Ascending aorta (tissue), 2 donors: ENCODE results near the gene LRP1B. TPM values are rescaled to one million over a fixed set of nuclear protein-coding genes. Genes with fewer than 3 reads are reported as not detected.

Experiments used
- DNase-seq, 2 donors: peaks; one replicate each; pipeline ENCODE4 v3.0.0-alpha.2; 2019; ENCODE audit warnings: low spot score in 2 of 2
- H3K27ac ChIP-seq, 2 donors: fragments of 200-600 bp; sonication (generic); one replicate each; pipeline ENCODE4 v1.5.1; 2016 to 2017; ENCODE audit warnings: mild to moderate bottlenecking in 1 of 2
- H3K27me3 ChIP-seq: fragments of 200-600 bp; sonication (generic); one replicate; pipeline ENCODE4 v1.5.1; 2017
- H3K36me3 ChIP-seq, 2 donors: fragments of 200-600 bp; sonication (generic); one replicate each; pipeline ENCODE4 v1.5.1; 2016
- H3K4me1 ChIP-seq, 2 donors: fragments of 200-600 bp; sonication (generic); one replicate each; pipeline ENCODE4 v1.5.1; 2016 to 2017; ENCODE audit warnings: mild to moderate bottlenecking in 1 of 2
- H3K4me3 ChIP-seq, 2 donors: fragments of 200-600 bp; sonication (generic); one replicate each; pipeline ENCODE4 v1.5.1; 2016 to 2017; ENCODE audit warnings: mild to moderate bottlenecking in 1 of 2
- H3K9me3 ChIP-seq, 2 donors: fragments of 200-600 bp; sonication (generic); one replicate each; pipeline ENCODE4 v1.5.1; 2016
- CTCF ChIP-seq, 3 experiments: fragments of 200-600 bp in 2 of 3; fragments of 450-650 bp in 1 of 3; sonication (generic) in 2 of 3; IDR thresholded peaks; one replicate each; pipeline ENCODE4 v1.5.1; 2016 to 2019; ENCODE audit warnings: antibody characterized with exemption in 3 of 3, mild to moderate bottlenecking in 1 of 3, moderate library complexity in 1 of 3
- intact Hi-C: fragments of 100-400 bp; cut with DNase I; formaldehyde crosslinking; loops from one replicate; pipeline ENCODE4 v1.15.1; 2023
- total RNA-seq: library from RNA; depleted of rRNA; stranded (reverse); fragments of >200 nt; gene quantifications from one replicate; pipeline ENCODE4 v1.1.0, GENCODE V29; 2016

LRP1B gene
- total RNA-seq, 1 donor from 2014 or later, result not detected

DNA sequence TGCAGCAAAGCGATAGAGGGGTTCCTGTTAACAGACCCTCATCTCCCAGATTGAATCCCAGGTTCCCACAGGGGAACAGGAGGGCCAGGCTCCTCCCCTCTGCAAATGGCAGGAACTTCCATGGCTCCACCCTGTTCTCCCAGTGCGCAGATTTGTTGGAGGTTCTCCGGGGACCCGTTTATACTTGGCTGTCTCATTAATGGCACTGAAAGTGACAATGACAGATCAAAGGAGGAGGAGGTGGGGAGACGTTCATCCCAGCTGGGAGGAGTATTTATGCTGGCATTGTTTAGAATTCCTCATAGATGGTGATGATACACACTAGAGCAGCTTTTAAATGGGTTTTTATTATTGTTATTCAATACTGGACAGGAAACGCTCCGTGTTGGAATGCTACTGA lies 186.9 kb downstream of the LRP1B start:
- Histone ChIP-seq H3K27ac (no peak overlapping the region), H3K4me1 (no peaks in the 10 kb centered on the region), H3K9me3 (no peaks in the 10 kb centered on the region), H3K4me3 (no peak overlapping the region), H3K27me3 (no peaks in the 10 kb centered on the region), H3K36me3 (no peaks in the 10 kb centered on the region)
- no peak for TF ChIP-seq CTCF (IDR thresholded peaks at IDR 0.05)
- intact Hi-C loops, result no loop called here
- no peak for DNase-seq

DNA sequence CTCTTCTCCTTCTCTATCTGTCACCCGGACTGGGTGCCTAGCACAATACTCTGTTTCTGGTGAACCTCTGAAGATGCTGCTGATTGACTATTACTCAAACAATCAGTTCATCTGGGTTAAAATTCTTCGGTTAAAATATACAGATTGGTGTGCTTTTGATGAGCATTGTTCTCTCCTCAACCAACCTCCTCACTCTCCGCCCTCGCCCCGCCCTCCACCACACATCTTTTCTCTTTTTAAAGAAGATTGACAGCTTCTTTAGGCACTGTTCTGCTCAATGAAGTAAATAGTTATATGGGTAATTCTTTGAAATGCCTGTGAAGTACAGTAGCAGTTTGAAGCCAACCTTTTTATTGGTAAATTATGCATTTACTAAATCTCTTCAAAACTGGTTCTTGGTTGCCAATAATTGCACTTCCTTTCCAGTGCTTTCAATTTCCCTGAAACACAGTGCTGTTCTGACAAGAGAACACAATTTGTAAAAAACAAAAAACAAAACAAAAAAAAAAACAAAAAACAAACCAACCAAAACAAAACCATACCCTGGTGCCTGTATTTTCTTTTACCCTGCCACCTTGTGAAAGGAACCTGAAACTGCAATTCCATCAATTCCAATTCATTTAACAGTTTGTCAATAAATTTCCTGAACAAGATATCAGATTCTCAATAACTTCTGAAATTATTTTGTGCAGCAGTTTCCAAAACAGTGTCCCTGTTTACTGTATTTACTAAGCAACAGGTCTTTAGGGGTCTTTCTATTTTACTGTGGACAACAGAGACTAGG lies 188.6 kb downstream of the LRP1B start:
- Histone ChIP-seq H3K9me3 (no peaks in the 10 kb centered on the region), H3K4me1 (no peaks in the 10 kb centered on the region), H3K27ac (no peak overlapping the region), H3K4me3 (no peak overlapping the region), H3K27me3 (no peaks in the 10 kb centered on the region), H3K36me3 (no peaks in the 10 kb centered on the region)
- intact Hi-C loops, result no loop called here
- no peak for DNase-seq
- TF ChIP-seq CTCF (IDR thresholded peaks at IDR 0.05), result no peak

DNA sequence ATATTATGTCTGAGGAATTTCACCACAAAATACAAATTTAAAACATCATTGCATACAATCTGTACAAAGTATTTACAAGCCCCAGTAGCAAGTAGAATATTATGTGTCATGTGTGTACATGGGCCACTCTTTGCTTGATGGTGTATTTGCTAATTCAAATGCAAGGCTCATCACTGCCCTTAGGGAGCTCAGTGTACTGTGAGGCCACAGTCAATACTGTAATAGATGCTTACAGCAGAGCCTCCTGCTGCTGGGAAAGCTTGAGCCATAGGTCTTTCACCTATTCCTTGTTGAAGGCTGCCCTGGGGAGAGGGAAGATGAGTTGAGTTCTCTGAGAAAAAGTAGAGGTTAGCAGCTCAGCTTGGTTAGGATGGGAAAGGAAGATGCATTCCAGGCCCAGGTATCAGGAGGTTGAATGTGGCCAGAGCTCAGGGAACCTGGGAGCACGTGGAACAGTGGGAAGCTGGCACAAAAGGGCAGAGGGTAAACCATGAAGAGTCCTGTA lies 189.6 kb downstream of the LRP1B start:
- intact Hi-C loops, result no loop called here
- Histone ChIP-seq H3K36me3 (no peaks in the 10 kb centered on the region), H3K27me3 (no peaks in the 10 kb centered on the region), H3K4me3 (no peak overlapping the region), H3K9me3 (no peaks in the 10 kb centered on the region), H3K27ac (no peak overlapping the region), H3K4me1 (no peaks in the 10 kb centered on the region)
- no peak for DNase-seq
- no peak for TF ChIP-seq CTCF (IDR thresholded peaks at IDR 0.05)

DNA sequence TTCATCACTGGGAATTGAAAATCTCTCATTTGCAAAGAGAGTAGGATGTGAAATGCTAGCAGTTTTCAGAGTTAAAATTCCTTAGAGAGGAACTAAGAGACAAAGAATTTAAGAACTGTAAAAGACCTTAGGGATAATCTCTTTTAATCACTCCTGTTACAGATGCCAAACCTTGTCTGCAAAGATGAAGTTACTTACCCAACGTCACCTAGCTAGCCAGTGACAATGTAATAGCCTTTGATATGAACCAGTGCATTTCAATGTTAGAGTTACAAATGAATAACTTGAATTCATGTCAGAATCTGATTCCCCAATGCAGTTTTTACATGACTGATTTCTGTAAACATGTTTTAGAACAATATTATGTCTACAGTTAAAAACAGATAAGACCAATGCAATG lies 190.1 kb downstream of the LRP1B start:
- no peak for TF ChIP-seq CTCF (IDR thresholded peaks at IDR 0.05)
- DNase-seq, result no peak
- intact Hi-C loops, result no loop called here
- Histone ChIP-seq H3K27me3 (no peaks in the 10 kb centered on the region), H3K9me3 (no peaks in the 10 kb centered on the region), H3K4me1 (no peaks in the 10 kb centered on the region), H3K36me3 (no peaks in the 10 kb centered on the region), H3K27ac (no peak overlapping the region), H3K4me3 (no peak overlapping the region)

- no peaks in the 10 kb centered on the region for H3K9me3 ChIP-seq
Measured at GRCh38 chr2:141933226-141933625, 197.6 kb downstream of the LRP1B start.

More at GRCh38 chr2:141933226-141933625, 197.6 kb downstream of the LRP1B start:
- intact Hi-C loops, result no loop called here
- H3K27me3 ChIP-seq, result no peaks in the 10 kb centered on the region
- H3K4me3 ChIP-seq, result no peak overlapping the region
- no peak for DNase-seq
- no peak overlapping the region for H3K27ac ChIP-seq
- no peak for TF ChIP-seq CTCF (IDR thresholded peaks at IDR 0.05)
- no peaks in the 10 kb centered on the region for H3K4me1 ChIP-seq
- H3K36me3 ChIP-seq, result no peaks in the 10 kb centered on the region
